NCI-H82 (cell line): Measurements from ENCODE around the gene CLEC7A.

Experiments used
- DNase-seq: peaks from one replicate; lab custom pipeline; 2025; lab: John Stamatoyannopoulos, UW

Gene CLEC7A

GRCh38 chr12:10130042-10130441, at the start of gene CLEC7A:
CLEC7A (minus strand) TSS chr12:10130199; CDS start chr12:10130082, 117 bp downstream.
- no peak for DNase-seq

- no peak for DNase-seq
These were observed 49.8 kb upstream of the CLEC7A start for GRCh38 chr12:10179776-10180181.

- DNase-seq: no peak
These were observed 48.8 kb upstream of the CLEC7A start, which contains the start of gene TMEM52B for GRCh38 chr12:10178821-10179220. TMEM52B (plus strand) TSS chr12:10179032; CDS start chr12:10179575, 543 bp downstream.

- DNase-seq: no peak
These were observed 46.0 kb upstream of the CLEC7A start for GRCh38 chr12:10175846-10176636.

GRCh38 chr12:10174986-10175614, 45.1 kb upstream of the CLEC7A start:
- no peak for DNase-seq

- no peak for DNase-seq
These were observed 42.2 kb upstream of the CLEC7A start, which contains the start of gene OLR1 for GRCh38 chr12:10171973-10172728. OLR1 (minus strand) TSS chr12:10172132; CDS start chr12:10172077, 55 bp downstream.

GRCh38 chr12:10170216-10170615, 40.2 kb upstream of the CLEC7A start:
- no peak for DNase-seq

DNA sequence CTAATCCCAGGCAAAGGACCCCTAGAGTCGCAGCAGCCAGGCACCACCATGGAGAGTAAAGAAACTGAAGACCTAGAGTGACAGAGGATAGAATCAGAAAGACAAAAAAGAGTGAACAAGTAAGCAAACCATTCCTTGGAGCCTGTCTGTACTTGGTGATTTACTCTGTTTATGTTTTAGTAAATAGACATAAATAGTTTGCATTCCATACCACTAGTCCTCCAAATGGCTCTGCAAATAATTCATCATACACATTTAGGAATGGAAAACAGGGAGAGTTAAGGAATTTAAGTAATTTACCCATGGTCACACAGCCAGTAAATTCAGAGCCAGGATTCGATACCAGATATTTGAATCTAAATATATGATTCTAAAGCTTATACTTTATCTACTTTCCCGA, 39.1 kb upstream of the CLEC7A start:
- DNase-seq: no peak

DNA sequence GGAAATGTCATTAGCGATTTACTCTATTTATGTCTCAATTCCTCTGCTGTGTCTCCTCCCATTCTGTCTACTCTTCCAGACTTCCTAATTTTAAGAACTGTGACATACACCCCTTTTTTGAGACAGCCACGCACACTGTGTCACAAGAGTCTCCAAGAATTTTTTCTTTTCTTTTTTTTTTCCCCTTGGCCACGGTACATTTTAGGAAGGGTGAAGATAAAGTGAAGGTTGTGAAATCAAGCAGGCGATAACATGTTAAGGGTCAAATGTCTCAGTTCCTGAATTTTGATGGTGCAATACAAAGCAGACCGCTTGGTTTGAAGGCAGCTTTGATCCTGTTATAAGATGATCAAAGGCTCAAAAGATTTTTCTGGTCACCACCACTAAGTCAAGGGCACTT, 37.6 kb upstream of the CLEC7A start:
- DNase-seq: peak; percentile 19

DNA sequence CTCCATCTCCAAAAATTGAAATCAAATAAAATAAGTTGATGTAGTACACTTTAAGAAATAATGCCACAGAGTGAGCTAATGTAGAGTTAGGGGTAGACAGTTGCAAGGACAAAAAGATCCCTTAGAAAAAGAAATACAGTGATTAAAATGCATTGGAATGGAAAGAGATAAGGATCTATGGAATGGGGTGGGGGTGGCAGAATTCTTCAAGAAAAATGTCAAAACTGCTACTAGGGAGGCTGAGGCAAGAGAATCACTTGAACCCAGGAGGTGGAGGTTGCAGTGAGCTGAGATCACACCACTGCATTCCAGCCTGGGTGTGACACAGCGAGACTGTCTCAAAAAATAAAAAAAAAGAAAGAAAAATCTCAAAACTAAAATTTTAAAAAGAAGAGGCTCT, 35.4 kb upstream of the CLEC7A start:
- no peak for DNase-seq

DNA sequence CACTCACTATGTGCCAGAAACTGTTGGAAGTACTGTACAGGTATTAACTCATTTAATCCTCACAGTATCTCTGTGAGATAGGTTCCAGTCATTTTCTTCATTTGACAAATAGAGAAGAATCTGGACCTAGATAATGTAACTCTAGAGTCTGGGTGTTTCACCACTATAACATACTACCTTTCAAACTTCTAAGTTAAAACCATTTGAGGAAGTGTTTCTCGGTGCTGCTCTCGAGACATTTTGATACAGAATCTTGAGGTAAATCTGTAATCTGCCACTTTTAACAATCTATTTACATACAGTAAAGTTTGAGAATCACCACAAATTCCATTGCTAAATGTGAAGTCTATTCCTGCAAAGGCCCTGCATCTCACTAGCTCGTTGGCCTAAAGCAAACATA, 33.1 kb upstream of the CLEC7A start:
- DNase-seq: no peak

- DNase-seq: no peak
These were observed 30.8 kb upstream of the CLEC7A start for GRCh38 chr12:10160617-10161385.

GRCh38 chr12:10159280-10159679, 29.3 kb upstream of the CLEC7A start:
- no peak for DNase-seq

DNA sequence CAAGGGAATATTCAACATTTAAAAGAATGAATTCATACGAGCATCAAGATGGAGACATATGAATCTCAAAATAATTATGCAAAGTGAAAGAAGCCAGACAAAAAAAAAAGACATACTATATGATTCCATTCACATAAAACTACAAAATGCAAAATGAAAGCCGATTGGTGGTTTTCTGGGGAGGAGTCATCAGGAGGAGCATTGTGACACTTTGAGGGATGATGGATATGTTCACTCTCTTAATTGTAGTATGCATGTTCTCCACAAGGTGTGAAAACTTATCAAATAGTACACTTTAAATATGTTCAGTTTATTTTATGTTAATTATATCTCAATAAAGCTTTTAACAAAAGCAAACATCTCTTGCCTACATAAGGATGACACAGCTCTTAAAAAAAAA, 28.4 kb upstream of the CLEC7A start:
- no peak for DNase-seq

GRCh38 chr12:10155966-10156365, 26.0 kb upstream of the CLEC7A start:
- DNase-seq: no peak

DNA sequence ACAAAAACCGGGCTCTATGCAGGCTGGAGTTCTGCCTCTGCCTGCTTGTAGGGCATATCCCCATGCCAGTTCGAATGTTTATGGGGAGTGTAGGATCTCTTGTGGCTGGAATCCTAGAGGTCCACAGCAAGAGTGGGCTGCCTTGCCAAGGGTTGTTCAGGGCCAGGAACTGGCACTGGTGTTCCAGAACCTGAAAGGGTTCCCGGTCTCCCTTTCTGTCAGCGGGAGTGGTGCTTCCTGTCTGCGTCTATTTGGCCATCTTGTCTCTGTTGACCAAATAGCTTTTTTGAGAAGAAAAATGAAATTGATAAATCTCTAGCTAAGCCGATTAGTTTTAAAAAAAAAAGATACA, 24.1 kb upstream of the CLEC7A start:
- DNase-seq: no peak

DNA sequence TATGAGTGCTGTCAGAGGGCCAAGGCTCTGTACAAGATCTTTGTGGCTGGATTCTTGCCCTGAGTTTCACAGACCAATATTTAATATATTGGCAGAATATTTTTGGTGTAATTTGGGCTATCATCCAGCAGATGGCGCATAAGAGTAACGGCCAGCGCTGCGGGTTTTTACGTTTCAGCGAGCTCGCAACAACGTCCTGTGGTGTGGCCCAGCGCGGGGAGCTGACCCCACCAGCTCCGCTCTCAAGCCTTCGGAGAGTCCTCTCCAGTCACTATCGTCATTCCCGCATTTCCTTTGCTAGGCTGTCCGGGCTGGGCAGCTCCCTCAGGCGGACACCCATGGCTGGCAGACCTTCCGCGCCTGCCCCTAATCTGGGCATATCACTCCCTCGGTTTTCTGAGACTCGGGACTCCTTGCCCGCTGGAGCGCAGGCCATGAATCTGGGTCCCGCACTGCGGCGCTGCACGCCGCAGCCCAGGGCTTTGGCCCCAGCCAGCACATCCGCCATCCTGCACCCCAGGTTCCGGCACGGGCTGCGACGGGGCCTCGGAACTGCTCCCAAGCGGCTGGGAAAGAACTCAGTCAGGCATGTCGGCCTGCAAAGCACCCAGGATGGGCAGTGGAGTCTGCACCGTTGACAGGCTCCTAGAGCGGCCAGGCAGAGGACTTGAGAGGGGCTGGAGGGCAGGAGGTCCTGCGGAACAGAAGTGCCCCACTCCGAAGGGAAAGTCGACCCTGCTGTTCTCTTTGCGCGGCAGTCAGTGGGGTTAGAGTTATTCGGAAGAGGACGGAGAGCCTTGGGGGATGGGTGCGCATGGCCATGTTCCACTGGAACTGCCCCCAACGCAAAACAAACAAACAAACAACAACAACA, 23.5 kb upstream of the CLEC7A start:
- DNase-seq: peak; percentile 76

DNA sequence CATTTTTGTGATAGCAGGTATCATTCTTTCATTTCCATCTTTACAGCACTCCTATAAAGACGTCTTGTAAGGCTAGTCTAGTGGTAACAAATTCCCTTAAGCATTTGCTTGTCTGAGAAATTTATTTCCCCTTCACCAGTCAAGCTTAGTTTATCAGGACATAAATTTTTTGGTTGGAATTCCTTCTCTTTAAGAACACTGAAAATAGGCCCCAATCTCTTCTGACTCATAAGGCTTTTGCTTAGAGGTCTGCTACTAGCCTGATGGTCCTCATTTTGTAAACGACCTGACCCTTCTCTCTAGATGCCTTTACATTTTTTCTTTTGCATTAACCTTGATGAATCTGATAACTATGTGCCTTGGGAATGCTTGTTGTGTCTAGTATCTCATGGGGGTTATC, 21.6 kb upstream of the CLEC7A start:
- no peak for DNase-seq

DNA sequence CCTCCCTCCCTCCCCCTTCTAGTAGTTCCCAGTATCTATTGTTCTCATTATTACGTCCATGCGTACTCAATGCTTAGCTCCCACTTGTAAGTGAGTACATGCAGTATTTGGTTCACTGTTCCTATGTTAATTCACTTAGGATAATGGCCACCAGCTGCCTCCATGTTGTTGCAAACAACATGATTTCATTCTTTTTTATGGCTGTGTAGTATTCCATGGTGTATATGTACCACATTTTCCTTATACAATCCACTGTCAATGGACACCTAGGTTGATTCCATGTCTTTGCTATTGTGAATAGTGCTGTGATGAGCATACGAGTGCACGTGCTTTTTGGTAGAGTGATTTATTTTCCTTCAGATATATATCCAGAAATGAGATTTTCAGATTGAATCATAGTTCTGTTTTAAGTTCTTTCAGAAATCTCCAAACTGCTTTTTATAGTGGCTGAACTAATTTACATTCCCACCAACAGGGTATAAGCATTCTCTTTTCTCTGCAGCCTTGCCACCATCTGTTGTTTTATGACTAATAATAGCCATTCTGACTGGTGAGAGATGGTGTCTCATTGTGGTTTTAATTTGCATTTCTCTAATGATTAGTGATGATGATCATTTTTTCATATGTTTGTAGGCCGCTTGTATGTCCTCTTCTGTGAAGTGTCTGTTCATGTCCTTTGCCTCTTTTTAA, 17.9 kb upstream of the CLEC7A start:
- DNase-seq: no peak

GRCh38 chr12:10142976-10143589, 13.1 kb upstream of the CLEC7A start:
- no peak for DNase-seq
